ENCODE results near the gene ITPRIPL2.

Gene ITPRIPL2

DNA sequence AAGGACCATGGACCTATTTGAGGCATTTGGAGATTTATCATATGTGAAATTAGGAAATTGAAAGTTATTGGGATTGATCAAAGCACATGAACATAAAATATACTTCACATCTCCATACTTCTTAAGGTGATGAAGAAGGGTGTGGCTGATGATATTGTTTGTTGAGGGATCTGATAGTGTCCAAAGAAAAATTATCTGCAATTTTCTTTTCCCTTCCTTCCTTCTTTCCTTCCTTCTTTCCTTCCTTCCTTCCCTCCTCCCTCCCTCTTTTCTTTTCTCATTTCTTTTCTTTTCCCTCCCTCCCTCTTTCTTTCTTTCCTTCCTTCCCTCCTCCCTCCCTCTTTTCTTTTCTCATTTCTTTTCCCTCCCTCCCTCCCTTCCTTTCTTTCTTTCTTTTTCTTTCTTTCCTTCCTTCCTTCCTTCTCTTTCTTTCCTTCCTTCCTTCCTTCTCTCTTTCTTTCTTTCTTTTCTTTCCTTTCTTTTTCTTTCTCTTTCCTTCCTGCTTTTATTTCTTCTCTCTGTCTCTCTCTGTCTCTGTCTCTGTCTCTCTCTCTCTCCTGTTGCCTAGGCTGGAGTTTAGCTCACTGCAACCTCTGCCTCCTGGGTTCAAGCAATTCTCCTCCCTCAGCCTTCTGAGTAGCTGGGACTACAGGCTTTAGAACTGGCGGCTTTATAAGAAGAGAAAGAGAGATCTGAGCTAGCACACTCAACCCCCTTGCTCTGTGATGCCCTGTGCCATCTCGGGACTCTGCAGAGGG is 20.9 kb upstream of the ITPRIPL2 start:
- TF ChIP-seq, protein P1, sequence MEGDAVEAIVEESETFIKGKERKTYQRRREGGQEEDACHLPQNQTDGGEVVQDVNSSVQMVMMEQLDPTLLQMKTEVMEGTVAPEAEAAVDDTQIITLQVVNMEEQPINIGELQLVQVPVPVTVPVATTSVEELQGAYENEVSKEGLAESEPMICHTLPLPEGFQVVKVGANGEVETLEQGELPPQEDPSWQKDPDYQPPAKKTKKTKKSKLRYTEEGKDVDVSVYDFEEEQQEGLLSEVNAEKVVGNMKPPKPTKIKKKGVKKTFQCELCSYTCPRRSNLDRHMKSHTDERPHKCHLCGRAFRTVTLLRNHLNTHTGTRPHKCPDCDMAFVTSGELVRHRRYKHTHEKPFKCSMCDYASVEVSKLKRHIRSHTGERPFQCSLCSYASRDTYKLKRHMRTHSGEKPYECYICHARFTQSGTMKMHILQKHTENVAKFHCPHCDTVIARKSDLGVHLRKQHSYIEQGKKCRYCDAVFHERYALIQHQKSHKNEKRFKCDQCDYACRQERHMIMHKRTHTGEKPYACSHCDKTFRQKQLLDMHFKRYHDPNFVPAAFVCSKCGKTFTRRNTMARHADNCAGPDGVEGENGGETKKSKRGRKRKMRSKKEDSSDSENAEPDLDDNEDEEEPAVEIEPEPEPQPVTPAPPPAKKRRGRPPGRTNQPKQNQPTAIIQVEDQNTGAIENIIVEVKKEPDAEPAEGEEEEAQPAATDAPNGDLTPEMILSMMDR (IDR thresholded peaks at IDR 0.05) = no peak
- Histone ChIP-seq H3K9ac (no peak overlapping the region), H3K79me2 (no peaks in the 10 kb centered on the region), H3K36me3 (ENCODE audit: control insufficient read depth, insufficient read depth, low read length) (no peaks in the 10 kb centered on the region), H3K9me3 (ENCODE audit: control insufficient read depth, low read length) (no peaks in the 10 kb centered on the region), H3K4me3 (ENCODE audit: low read depth, low read length) (no peak overlapping the region), H3K4me2 (ENCODE audit: low read length) (no peak overlapping the region), H3K27me3 (ENCODE audit: control insufficient read depth, insufficient read depth, low read length) (no peaks in the 10 kb centered on the region), H3K27ac (no peak overlapping the region), H2AFZ (no peak overlapping the region), H3K4me1 (no peaks in the 10 kb centered on the region)

DNA sequence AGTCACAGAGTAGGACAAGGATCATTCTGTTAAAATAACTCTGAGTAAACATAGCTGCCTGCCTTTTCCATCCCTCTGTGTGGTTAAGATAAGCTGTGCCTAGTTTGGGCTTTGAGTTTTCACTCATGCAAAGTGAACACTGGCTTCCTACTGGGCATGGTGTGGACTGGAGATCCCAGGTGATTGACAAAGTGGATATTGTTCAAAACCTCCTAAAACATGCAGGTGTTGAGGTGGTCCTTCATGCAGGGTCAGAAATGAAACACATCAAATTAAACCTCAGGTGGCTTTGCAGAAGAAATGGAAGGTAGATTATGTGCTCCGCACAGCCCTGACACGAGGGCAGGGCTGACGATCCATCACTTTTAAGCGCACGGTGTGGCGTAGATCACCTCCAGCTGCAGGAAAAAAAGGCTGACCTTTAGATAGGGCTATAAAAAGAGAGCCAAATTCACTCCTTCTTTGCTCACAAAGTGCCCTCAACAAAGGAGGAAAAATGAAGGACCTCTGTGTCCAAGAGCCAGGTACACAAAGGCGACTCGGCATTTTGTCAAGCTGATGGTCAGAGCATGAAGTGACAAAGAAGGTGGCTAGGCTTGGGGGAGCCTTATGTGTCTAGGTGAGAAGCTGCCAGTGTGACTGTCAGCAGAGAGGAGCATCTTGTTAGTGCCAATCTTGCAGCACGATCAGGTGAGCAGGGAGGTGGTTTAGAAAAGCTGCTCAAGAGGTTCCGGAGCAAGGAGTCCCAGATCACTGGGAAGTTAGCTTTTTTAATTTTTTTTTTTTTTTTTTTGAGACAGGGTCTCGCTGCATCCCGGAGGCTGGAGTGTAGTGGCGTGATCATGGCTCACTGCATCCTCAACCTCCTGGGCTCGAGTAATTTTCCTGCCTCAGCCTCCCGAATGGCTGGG is 19.9 kb upstream of the ITPRIPL2 start:
- Histone ChIP-seq H3K4me2 (ENCODE audit: low read length) (no peak overlapping the region), H2AFZ (no peak overlapping the region), H3K27ac (no peak overlapping the region), H3K79me2 (no peaks in the 10 kb centered on the region), H3K4me1 (no peaks in the 10 kb centered on the region), H3K27me3 (ENCODE audit: control insufficient read depth, insufficient read depth, low read length) (no peaks in the 10 kb centered on the region), H3K9ac (no peak overlapping the region), H3K4me3 (ENCODE audit: low read depth, low read length) (no peak overlapping the region), H3K36me3 (ENCODE audit: control insufficient read depth, insufficient read depth, low read length) (no peaks in the 10 kb centered on the region), H3K9me3 (ENCODE audit: control insufficient read depth, low read length) (no peaks in the 10 kb centered on the region)
- TF ChIP-seq, protein P1 (IDR thresholded peaks at IDR 0.05) = no peak

DNA sequence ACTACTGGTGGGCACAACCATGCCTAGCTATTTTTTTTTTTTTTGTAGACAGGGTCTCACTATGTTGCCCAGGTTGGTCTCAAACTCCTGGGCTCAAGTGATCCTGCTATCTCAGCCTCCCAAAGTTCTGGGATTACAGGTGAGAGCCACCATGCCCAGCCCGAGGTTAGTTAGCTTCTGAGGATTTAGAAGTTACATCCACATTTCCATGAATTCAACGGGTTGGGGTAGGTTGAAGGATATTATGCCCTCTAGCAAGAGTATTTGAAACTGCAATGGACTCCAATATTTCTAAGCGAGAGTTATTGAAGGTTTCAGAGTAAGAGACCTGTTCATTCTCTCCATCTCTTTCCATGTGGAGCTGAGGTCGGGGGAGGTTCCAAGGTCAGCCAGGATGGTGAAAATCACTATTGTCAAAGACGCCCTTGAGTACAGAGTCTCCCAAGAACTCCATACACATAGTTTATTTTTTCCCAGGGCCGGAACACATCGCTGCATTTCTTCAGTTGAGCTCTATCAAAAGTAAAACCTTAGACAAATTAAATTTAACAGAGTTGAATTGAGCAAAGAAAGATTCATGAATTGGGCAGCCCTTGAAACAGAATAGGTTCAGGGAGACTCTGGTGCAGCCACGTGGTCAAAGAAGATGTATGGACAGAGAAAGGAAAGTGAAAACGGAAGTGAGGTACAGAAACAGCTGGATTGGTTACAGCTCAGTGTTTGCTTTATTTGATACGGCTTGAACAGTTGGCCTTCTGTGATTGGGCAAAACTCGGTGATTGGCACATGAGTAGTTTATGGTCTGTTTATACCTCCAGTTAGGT is 19.0 kb upstream of the ITPRIPL2 start:
- Histone ChIP-seq H3K79me2 (no peaks in the 10 kb centered on the region), H3K9ac (no peak overlapping the region), H3K4me3 (ENCODE audit: low read depth, low read length) (no peak overlapping the region), H3K4me1 (no peaks in the 10 kb centered on the region), H3K27me3 (ENCODE audit: control insufficient read depth, insufficient read depth, low read length) (no peaks in the 10 kb centered on the region), H3K9me3 (ENCODE audit: control insufficient read depth, low read length) (no peaks in the 10 kb centered on the region), H2AFZ (no peak overlapping the region), H3K27ac (no peak overlapping the region), H3K36me3 (ENCODE audit: control insufficient read depth, insufficient read depth, low read length) (no peaks in the 10 kb centered on the region), H3K4me2 (ENCODE audit: low read length) (no peak overlapping the region)
- TF ChIP-seq, protein P1 (IDR thresholded peaks at IDR 0.05) = no peak

DNA sequence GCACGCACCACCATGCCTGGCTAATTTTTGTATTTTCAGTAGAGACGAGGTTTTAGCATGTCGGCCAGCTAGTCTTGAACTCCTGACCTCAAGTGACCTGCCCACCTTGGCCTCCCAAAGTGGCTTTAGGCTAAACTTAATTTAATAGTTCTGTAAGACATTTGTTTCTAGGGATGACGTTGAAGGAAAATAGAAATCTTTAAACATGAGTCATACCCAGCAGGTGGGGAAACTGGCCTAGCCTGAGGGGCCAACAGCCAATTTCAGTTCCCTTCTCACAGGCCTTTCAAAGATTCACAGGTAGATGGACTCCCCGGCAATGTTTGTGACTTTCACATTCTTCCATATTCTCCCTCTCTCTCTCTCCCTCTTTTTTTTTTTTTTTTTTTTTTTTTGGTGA is 18.1 kb upstream of the ITPRIPL2 start:
- H3K9ac ChIP-seq = no peak overlapping the region
- TF ChIP-seq, protein P1 (IDR thresholded peaks at IDR 0.05) = no peak
- H3K9me3 ChIP-seq (ENCODE audit: control insufficient read depth, low read length) = no peaks in the 10 kb centered on the region
- H3K79me2 ChIP-seq = no peaks in the 10 kb centered on the region
- H2AFZ ChIP-seq = no peak overlapping the region
- no peak overlapping the region for H3K4me3 ChIP-seq (ENCODE audit: low read depth, low read length)
- no peak overlapping the region for H3K4me2 ChIP-seq (ENCODE audit: low read length)
- no peaks in the 10 kb centered on the region for H3K27me3 ChIP-seq (ENCODE audit: control insufficient read depth, insufficient read depth, low read length)
- no peaks in the 10 kb centered on the region for H3K36me3 ChIP-seq (ENCODE audit: control insufficient read depth, insufficient read depth, low read length)
- H3K27ac ChIP-seq = no peak overlapping the region
- no peaks in the 10 kb centered on the region for H3K4me1 ChIP-seq

Measured in parathyroid adenoma (tissue), 2 donors.